Measurements from ENCODE around the gene SLC39A11. TPM values are rescaled to one million over a fixed set of nuclear protein-coding genes. Genes with fewer than 3 reads are reported as not detected.

Gene SLC39A11
- total RNA-seq, 2 experiments from 2014 or later = 25.6 to 51.5 TPM

GRCh38 chr17:72735048-72735447 is 357.4 kb downstream of the SLC39A11 start:
- no peak overlapping the region for H3K4me2 ChIP-seq (ENCODE audit: low read length)
- no peak overlapping the region for H3K27ac ChIP-seq (ENCODE audit: low read depth, low read length, poor library complexity, severe bottlenecking)
- POLR2A ChIA-PET = interaction anchor here (0.6 kb wide), 1 partner anchor 325 kb away, joined by 3 read pairs; no protein-coding TSS in a partner anchor
- DNase-seq (ENCODE audit: low spot score) = no peak
- intact Hi-C loops (cut with micrococcal nuclease; ENCODE audit: unreplicated experiment) = no loop called here
- H3K9me3 ChIP-seq (ENCODE audit: low read length) = no peaks in the 10 kb centered on the region
- CTCF ChIA-PET (ENCODE audit: unreplicated experiment) = interaction anchor here (1.0 kb wide), 1 partner anchor 179 kb away, joined by 3 read pairs; no protein-coding TSS in a partner anchor
- H3K36me3 ChIP-seq (ENCODE audit: insufficient read depth, low read length) = no peaks in the 10 kb centered on the region
- peaks cover 18% of the 10 kb centered on the region for H3K4me1 ChIP-seq (ENCODE audit: insufficient read depth, low read length, poor library complexity, severe bottlenecking)
- no peak overlapping the region for H2AFZ ChIP-seq (ENCODE audit: low read length)
- BruUV-seq (replicated peaks) = no TSS peak
- no peaks in the 10 kb centered on the region for H3K9me2 ChIP-seq (ENCODE audit: insufficient read depth, low read length)
- no peak for TF ChIP-seq EZH2phosphoT487 (IDR thresholded peaks at IDR 0.05; ENCODE audit: borderline replicate concordance, low read depth, low read length)
- TF ChIP-seq, protein P1, sequence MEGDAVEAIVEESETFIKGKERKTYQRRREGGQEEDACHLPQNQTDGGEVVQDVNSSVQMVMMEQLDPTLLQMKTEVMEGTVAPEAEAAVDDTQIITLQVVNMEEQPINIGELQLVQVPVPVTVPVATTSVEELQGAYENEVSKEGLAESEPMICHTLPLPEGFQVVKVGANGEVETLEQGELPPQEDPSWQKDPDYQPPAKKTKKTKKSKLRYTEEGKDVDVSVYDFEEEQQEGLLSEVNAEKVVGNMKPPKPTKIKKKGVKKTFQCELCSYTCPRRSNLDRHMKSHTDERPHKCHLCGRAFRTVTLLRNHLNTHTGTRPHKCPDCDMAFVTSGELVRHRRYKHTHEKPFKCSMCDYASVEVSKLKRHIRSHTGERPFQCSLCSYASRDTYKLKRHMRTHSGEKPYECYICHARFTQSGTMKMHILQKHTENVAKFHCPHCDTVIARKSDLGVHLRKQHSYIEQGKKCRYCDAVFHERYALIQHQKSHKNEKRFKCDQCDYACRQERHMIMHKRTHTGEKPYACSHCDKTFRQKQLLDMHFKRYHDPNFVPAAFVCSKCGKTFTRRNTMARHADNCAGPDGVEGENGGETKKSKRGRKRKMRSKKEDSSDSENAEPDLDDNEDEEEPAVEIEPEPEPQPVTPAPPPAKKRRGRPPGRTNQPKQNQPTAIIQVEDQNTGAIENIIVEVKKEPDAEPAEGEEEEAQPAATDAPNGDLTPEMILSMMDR (conservative IDR thresholded peaks at IDR 0.05; ENCODE audit: low read length) = no peak
- H3K79me2 ChIP-seq (ENCODE audit: insufficient read depth, low read depth, low read length) = no peaks in the 10 kb centered on the region
- no peak overlapping the region for H3K4me3 ChIP-seq (ENCODE audit: low read depth, low read length, poor library complexity, severe bottlenecking)
- no peaks in the 10 kb centered on the region for H4K20me1 ChIP-seq (ENCODE audit: insufficient read depth, low read length)

DNA sequence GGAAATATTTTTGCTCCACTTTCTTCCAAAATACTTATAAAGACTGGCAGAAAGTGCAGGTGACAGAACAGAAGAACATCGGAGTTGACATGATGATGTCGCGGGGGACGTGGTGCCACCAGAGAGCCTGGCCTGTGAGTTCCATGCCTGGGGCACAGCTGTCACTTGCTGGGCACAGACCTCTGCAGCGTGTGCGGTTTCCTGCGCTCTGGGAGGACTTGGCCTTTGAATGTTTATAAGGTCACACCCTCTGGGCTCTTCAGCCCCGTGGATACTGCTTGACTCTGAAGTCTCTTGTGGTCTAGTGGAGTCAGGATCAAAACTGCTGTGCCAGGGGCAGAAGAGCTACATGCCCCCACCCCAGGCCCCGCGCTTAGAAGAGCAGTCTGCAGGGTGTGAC is 357.9 kb downstream of the SLC39A11 start:
- TF ChIP-seq, protein P1 (conservative IDR thresholded peaks at IDR 0.05; ENCODE audit: low read length) = no peak
- no peak for TF ChIP-seq EZH2phosphoT487 (IDR thresholded peaks at IDR 0.05; ENCODE audit: borderline replicate concordance, low read depth, low read length)

GRCh38 chr17:72733619-72734282 is 358.7 kb downstream of the SLC39A11 start:
- Histone ChIP-seq H3K9me3 (ENCODE audit: low read length) (no peaks in the 10 kb centered on the region), H3K79me2 (ENCODE audit: insufficient read depth, low read depth, low read length) (no peaks in the 10 kb centered on the region), H3K36me3 (ENCODE audit: insufficient read depth, low read length) (no peaks in the 10 kb centered on the region), H3K4me2 (ENCODE audit: low read length) (0 out of 2 replicates have a peak overlapping the region, but pooled peaks have one; percentile 5), H3K27ac (ENCODE audit: low read depth, low read length, poor library complexity, severe bottlenecking) (no peak overlapping the region), H3K9me2 (ENCODE audit: insufficient read depth, low read length) (no peaks in the 10 kb centered on the region), H2AFZ (ENCODE audit: low read length) (no peak overlapping the region), H4K20me1 (ENCODE audit: insufficient read depth, low read length) (no peaks in the 10 kb centered on the region), H3K4me3 (ENCODE audit: low read depth, low read length, poor library complexity, severe bottlenecking) (no peak overlapping the region), H3K4me1 (ENCODE audit: insufficient read depth, low read length, poor library complexity, severe bottlenecking) (peaks cover 24% of the 10 kb centered on the region)
- TF ChIP-seq, protein P1 (conservative IDR thresholded peaks at IDR 0.05; ENCODE audit: low read length) = no peak
- TF ChIP-seq EZH2phosphoT487 (IDR thresholded peaks at IDR 0.05; ENCODE audit: borderline replicate concordance, low read depth, low read length) = no peak
- no TSS peak for BruUV-seq (replicated peaks)
- ChIA-PET CTCF (ENCODE audit: unreplicated experiment) (interaction anchor here (1.0 kb wide), 1 partner anchor 177 kb away, joined by 3 read pairs; no protein-coding TSS in a partner anchor), POLR2A (no interaction called here)
- intact Hi-C loops (cut with micrococcal nuclease; ENCODE audit: unreplicated experiment) = no loop called here
- peak; percentile 29 for DNase-seq (ENCODE audit: low spot score)

More for the DNA sequence above, 357.9 kb downstream of the SLC39A11 start:
- Histone ChIP-seq H3K4me3 (ENCODE audit: low read depth, low read length, poor library complexity, severe bottlenecking) (no peak overlapping the region), H3K36me3 (ENCODE audit: insufficient read depth, low read length) (no peaks in the 10 kb centered on the region), H3K4me1 (ENCODE audit: insufficient read depth, low read length, poor library complexity, severe bottlenecking) (peaks cover 23% of the 10 kb centered on the region), H3K4me2 (ENCODE audit: low read length) (no peak overlapping the region), H3K27ac (ENCODE audit: low read depth, low read length, poor library complexity, severe bottlenecking) (no peak overlapping the region), H4K20me1 (ENCODE audit: insufficient read depth, low read length) (no peaks in the 10 kb centered on the region), H3K9me3 (ENCODE audit: low read length) (no peaks in the 10 kb centered on the region), H2AFZ (ENCODE audit: low read length) (no peak overlapping the region), H3K9me2 (ENCODE audit: insufficient read depth, low read length) (no peaks in the 10 kb centered on the region), H3K79me2 (ENCODE audit: insufficient read depth, low read depth, low read length) (no peaks in the 10 kb centered on the region)
- no TSS peak for BruUV-seq (replicated peaks)
- CTCF ChIA-PET (ENCODE audit: unreplicated experiment) = interaction anchor here (1.0 kb wide), 1 partner anchor 178 kb away, joined by 3 read pairs; no protein-coding TSS in a partner anchor
- DNase-seq (ENCODE audit: low spot score) = no peak
- POLR2A ChIA-PET = no interaction called here
- intact Hi-C loops (cut with micrococcal nuclease; ENCODE audit: unreplicated experiment) = no loop called here

Data from OCI-LY7 (cell line).